Measurements from ENCODE around the gene ATRN.

DNA sequence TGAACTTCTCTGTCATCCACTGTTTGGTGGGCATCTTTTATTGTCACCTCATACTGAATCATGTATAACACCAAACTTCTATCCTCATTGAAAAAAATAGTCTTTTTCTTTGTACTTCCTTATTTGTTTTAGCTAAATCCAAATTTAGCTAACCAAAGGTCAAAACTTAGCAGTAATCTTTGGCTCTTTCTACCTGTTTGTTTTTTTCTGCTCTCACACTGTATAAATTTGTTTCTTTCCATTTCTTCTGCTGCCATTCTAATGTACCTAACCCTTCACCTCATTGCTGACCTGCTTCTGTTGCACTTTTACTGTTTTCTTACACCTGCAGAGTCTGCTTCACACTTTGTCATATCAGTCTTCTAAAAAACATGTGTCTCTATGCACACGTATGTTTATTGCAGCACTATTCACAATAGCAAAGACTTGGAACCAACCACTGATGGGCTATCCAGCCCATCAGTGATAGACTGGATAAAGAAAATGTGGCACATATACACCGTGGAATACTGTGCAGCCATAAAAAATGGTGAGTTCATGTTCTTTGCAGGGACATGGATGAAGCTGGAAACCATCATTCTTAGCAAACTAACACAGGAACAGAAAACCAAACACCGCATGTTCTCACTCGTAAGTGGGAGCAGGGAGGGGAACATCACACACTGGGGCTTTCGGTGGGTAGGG, 7.2 kb downstream of the ATRN start:
- TF ChIP-seq, protein P1, sequence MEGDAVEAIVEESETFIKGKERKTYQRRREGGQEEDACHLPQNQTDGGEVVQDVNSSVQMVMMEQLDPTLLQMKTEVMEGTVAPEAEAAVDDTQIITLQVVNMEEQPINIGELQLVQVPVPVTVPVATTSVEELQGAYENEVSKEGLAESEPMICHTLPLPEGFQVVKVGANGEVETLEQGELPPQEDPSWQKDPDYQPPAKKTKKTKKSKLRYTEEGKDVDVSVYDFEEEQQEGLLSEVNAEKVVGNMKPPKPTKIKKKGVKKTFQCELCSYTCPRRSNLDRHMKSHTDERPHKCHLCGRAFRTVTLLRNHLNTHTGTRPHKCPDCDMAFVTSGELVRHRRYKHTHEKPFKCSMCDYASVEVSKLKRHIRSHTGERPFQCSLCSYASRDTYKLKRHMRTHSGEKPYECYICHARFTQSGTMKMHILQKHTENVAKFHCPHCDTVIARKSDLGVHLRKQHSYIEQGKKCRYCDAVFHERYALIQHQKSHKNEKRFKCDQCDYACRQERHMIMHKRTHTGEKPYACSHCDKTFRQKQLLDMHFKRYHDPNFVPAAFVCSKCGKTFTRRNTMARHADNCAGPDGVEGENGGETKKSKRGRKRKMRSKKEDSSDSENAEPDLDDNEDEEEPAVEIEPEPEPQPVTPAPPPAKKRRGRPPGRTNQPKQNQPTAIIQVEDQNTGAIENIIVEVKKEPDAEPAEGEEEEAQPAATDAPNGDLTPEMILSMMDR (IDR thresholded peaks at IDR 0.05) = no peak
- no peak for TF ChIP-seq POLR2AphosphoS5 (IDR thresholded peaks at IDR 0.05)
- TF ChIP-seq POLR2A (IDR thresholded peaks at IDR 0.05) = no peak

Data from stomach (tissue), 4 donors.